SK-N-SH (cell line): Measurements from ENCODE around the gene SULF2. TPM values are rescaled to one million over a fixed set of nuclear protein-coding genes. Genes with fewer than 3 reads are reported as not detected.

Source experiments
- CTCF ChIA-PET: fragments of 300-600, 350-600 bp; formaldehyde crosslinking; extraction: SDS; loops from one replicate; lab custom pipeline; 2021; lab: Yijun Ruan, JAX
- POLR2A ChIA-PET: fragments of 350-600 bp; sonication (Branson Sonifier 250); formaldehyde crosslinking; extraction: SDS; loops from one replicate; lab custom pipeline; 2020; ENCODE audit warnings: antibody characterized with exemption, inconsistent platforms; lab: Yijun Ruan, JAX
- DNase-seq: peaks from one replicate; pipeline ENCODE4 v3.0.0; 2012
- H2AFZ ChIP-seq: fragments of 200-600 bp; sonication (generic); 2 replicates; pipeline ENCODE4 v1.8.1; 2016; ENCODE audit warnings: antibody characterized with exemption, mild to moderate bottlenecking, low read depth
- H3F3A ChIP-seq: fragments of 200-600 bp; sonication (generic); replicated peaks from 2 replicates; pipeline ENCODE3; 2016; ENCODE audit warnings: antibody characterized with exemption, mild to moderate bottlenecking; ENCODE audit not compliant: insufficient read depth
- H3K27ac ChIP-seq, 2 experiments: fragments of 200-500 bp in 1 of 2; fragments of 200-600 bp in 1 of 2; sonication (Bioruptor generic) in 1 of 2; sonication (generic), shearing (Covaris generic) in 1 of 2; 2 replicates each; pipeline versions ENCODE4 v1.5.1 to v1.6.1; 2014 to 2016; ENCODE audit warnings: low read depth in 2 of 2, inconsistent platforms in 1 of 2, low read length in 1 of 2, mild to moderate bottlenecking in 1 of 2, mixed read lengths in 1 of 2
- H3K27me3 ChIP-seq: fragments of 200-600 bp; sonication (generic), shearing (Covaris generic); 2 replicates; pipeline ENCODE4 v1.6.1; 2016; ENCODE audit warnings: mixed run types; ENCODE audit not compliant: insufficient read depth
- H3K36me3 ChIP-seq, 2 experiments: fragments of 200-500 bp in 1 of 2; fragments of 200-600 bp in 1 of 2; sonication (Bioruptor generic) in 1 of 2; sonication (generic) in 1 of 2; replicated peaks in 1 of 2; 2 replicates each; pipeline versions ENCODE3 to v1.5.1; 2014 to 2016; ENCODE audit warnings: low read length in 1 of 2, mild to moderate bottlenecking in 1 of 2; ENCODE audit not compliant: insufficient read depth in 2 of 2, control insufficient read depth in 1 of 2
- H3K4me1 ChIP-seq, 2 experiments: fragments of 200-500 bp in 1 of 2; fragments of 200-600 bp in 1 of 2; sonication (Bioruptor generic) in 1 of 2; sonication (generic), shearing (Covaris generic) in 1 of 2; 2 replicates each; pipeline versions ENCODE4 v1.5.1 to v1.6.1; 2014 to 2016; ENCODE audit warnings: low read depth in 1 of 2, low read length in 1 of 2, mixed run types in 1 of 2; ENCODE audit not compliant: insufficient read depth in 2 of 2, control insufficient read depth in 1 of 2
- H3K4me2 ChIP-seq: fragments of 200-600 bp; sonication (generic), shearing (Covaris generic); 2 replicates; pipeline ENCODE4 v1.6.1; 2017; ENCODE audit warnings: mixed run types
- H3K4me3 ChIP-seq, 2 experiments: fragments of 200-500 bp in 1 of 2; fragments of 200-600 bp in 1 of 2; sonication (Bioruptor generic) in 1 of 2; sonication (generic), shearing (Covaris generic) in 1 of 2; 2 replicates each; pipeline versions ENCODE4 v1.5.1 to v1.8.1; 2014 to 2016; ENCODE audit warnings: low read depth in 2 of 2, inconsistent platforms in 1 of 2, low read length in 1 of 2, mild to moderate bottlenecking in 1 of 2, mixed read lengths in 1 of 2, moderate library complexity in 1 of 2
- H3K79me2 ChIP-seq: fragments of 200-600 bp; sonication (generic); 2 replicates; pipeline ENCODE4 v1.8.1; 2017; ENCODE audit warnings: mild to moderate bottlenecking; ENCODE audit not compliant: insufficient read depth
- H3K9ac ChIP-seq: fragments of 200-600 bp; sonication (generic); 2 replicates; pipeline ENCODE4 v1.6.1; 2017; ENCODE audit warnings: mixed run types
- H3K9me2 ChIP-seq: fragments of 200-600 bp; sonication (generic); 2 replicates; pipeline ENCODE4 v1.6.1; 2017; ENCODE audit warnings: mixed run types
- H3K9me3 ChIP-seq: fragments of 200-600 bp; sonication (generic); 2 replicates; pipeline ENCODE4 v1.6.1; 2017; ENCODE audit warnings: mixed run types, mild to moderate bottlenecking, moderate library complexity
- H4K20me1 ChIP-seq: fragments of 200-600 bp; sonication (generic); 2 replicates; pipeline ENCODE4 v1.6.1; 2017; ENCODE audit warnings: mild to moderate bottlenecking, mixed run types; ENCODE audit not compliant: insufficient read depth
- CHD2 ChIP-seq: fragments of 150-350 bp; IDR thresholded peaks from 2 replicates; pipeline ENCODE4 v1.6.1; 2018; ENCODE audit warnings: low read length; ENCODE audit not compliant: partially characterized antibody
- MEF2A ChIP-seq: IDR thresholded peaks from 2 replicates; pipeline ENCODE4 v1.4.0; 2012; ENCODE audit warnings: low read depth, borderline replicate concordance
- NRF1 ChIP-seq: IDR thresholded peaks from 2 replicates; pipeline ENCODE4 v1.6.1; 2012; ENCODE audit warnings: low read depth, mild to moderate bottlenecking, low read length
- PBX3 ChIP-seq: IDR thresholded peaks from 2 replicates; pipeline ENCODE4; 2012
- POLR2AphosphoS5 ChIP-seq: IDR thresholded peaks from 2 replicates; pipeline ENCODE4 v1.6.1; 2012; ENCODE audit warnings: low read depth, low read length
- RCOR1 ChIP-seq: fragments of 150-350 bp; IDR thresholded peaks from 2 replicates; pipeline ENCODE4 v1.6.1; 2017; ENCODE audit warnings: antibody characterized with exemption, low read length
- RFX5 ChIP-seq: IDR thresholded peaks from 2 replicates; pipeline ENCODE4 v1.6.1; 2012; ENCODE audit warnings: mild to moderate bottlenecking, improper control_type of control experiment, low read length
- TAF1 ChIP-seq: IDR thresholded peaks from 2 replicates; pipeline ENCODE4 v1.6.1; 2012; ENCODE audit warnings: low read depth, mild to moderate bottlenecking, low read length, moderate library complexity, borderline replicate concordance
- TEAD4 ChIP-seq: IDR thresholded peaks from 2 replicates; pipeline ENCODE4 v1.4.0; 2012; ENCODE audit warnings: mild to moderate bottlenecking, borderline replicate concordance; ENCODE audit not compliant: insufficient read depth
- YY1 ChIP-seq: IDR thresholded peaks from 2 replicates; pipeline ENCODE4 v1.4.0; 2012; ENCODE audit warnings: low read depth, mild to moderate bottlenecking
- WGBS: methylation state at CpG from one replicate; pipeline ENCODE4 v1.1.6; 2017; ENCODE audit warnings: low lambda C conversion rate; 5-methylcytosine and 5-hydroxymethylcytosine counted together
- polyA plus RNA-seq, 3 experiments: library from polyadenylated mRNA; depleted of rRNA; stranded (reverse); fragments of >200 nt; gene quantifications; 2 replicates each; pipeline ENCODE4 v1.2.3, GENCODE V29; 2012
- TF ChIP-seq, protein P1 (sequence below): IDR thresholded peaks from 2 replicates; pipeline ENCODE4 v1.4.0; 2012; ENCODE audit warnings: low read depth

The SULF2 gene
- polyA plus RNA-seq, 1 of the 3 experiments (the other 2 are of a cell fraction): 20.2 TPM

DNA sequence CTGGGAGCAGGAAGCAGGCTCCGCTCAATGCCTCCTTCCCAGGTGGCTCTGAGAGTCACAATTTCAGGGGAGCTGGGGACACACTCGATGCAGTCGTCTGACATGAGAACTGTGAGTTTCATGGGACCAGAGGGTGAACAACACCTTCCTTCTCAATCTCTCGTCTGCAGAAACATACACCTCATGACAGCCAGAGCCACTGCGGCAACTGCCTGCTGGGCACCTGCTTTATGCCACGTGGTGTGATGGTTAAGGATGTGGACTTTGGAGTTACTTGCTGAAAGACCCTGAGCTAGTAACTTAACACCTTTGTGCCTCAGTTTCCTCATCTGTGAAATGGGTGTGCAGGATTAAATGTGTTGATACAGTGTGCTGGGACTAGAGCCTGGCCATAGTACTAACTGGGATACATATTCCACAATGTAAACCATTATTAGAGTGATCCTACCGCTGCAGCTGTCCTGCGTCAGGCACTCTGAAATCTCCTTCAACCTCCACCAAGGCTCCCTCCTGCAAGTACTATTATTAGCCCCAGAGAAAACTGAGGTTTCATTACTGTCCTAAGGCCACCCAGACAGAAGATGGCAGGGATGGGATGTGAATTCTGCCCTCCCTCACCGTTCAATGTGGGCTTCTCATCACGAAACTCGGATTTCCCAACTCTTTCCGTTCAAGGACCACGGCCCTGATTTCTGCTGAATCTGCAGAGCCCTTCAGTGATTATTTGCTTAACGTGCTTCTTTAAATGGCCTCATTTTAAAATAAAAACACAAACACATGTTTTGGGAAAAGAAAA is 24.4 kb downstream of the SULF2 start (continued):
- no peak for TF ChIP-seq RCOR1

DNA sequence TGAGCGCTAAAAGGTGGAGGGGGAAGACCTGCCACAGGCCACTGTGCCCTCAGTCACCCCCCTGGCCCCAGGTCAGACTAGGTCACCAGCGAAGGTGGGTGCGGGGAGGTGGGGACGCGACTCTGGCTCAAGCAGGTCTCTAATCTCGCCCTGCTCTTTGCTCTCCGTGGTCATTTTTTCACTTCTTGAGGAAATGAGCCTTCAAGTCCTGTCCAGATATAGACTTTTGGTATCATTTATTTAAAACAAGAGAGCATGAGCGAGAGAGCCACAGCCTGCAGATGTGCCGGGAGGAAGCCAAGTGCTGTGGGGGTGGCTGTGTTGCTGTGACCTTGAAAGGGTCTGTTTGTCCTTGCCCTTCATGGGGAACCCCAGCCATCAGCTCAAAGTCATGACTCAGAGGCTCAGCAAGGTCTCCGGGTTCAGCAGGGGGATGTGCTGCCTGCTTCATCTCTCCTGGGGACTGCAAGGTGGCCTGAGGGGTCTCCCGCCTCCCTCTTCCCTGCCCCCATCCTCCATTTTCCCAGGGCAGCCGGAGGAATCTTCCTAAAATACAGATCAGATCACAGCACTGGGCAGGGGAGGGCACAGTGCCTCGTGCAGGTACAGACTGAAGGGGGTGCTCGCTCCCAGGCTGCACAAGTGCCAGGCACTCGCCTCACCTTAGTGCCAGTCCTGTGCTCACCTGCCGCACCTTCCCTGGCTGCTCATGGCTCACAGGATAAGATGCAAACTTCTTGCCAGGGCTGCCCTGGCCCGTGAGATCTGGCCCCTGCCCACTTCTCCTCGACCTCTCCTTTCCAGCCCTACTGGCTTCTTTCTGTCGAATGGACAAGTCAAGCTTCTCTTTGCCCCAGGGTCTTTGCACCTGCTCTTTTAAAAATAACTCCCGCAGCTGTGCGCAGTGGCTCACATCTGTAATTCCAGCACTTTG is 26.5 kb downstream of the SULF2 start:
- H3F3A ChIP-seq: no peaks in the 10 kb centered on the region
- no peak overlapping the region for H3K9ac ChIP-seq
- no peak overlapping the region for H3K4me2 ChIP-seq
- peaks cover 0 to 12% of the 10 kb centered on the region in 2 experiments; a peak in 1 of 4 replicates for H3K4me1 ChIP-seq
- no peak for TF ChIP-seq RCOR1
- TF ChIP-seq POLR2AphosphoS5: no peak
- no peak for TF ChIP-seq NRF1
- TF ChIP-seq, protein P1, sequence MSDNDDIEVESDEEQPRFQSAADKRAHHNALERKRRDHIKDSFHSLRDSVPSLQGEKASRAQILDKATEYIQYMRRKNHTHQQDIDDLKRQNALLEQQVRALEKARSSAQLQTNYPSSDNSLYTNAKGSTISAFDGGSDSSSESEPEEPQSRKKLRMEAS: no peak
- TF ChIP-seq RFX5: no peak
- no peak for TF ChIP-seq YY1
- TF ChIP-seq TAF1: no peak
- no peak for TF ChIP-seq PBX3
- TF ChIP-seq CHD2: no peak
- TF ChIP-seq MEF2A: no peak
- TF ChIP-seq TEAD4: no peak
- CTCF ChIA-PET: interaction anchor here (1.4 to 2.5 kb wide), 2 partner anchors 23 to 34 kb away, joined by 3 to 8 read pairs; no protein-coding TSS in a partner anchor
- no peak overlapping the region for H2AFZ ChIP-seq
- H3K4me3 ChIP-seq: no peak overlapping the region
- no peaks in the 10 kb centered on the region for H4K20me1 ChIP-seq
- no peaks in the 10 kb centered on the region for H3K9me3 ChIP-seq
- POLR2A ChIA-PET: interaction anchor here (0.6 kb wide), 1 partner anchor 208 kb away, joined by 3 read pairs; no protein-coding TSS in a partner anchor
- no peaks in the 10 kb centered on the region for H3K36me3 ChIP-seq
- no peak for DNase-seq
- WGBS: 80% methylated on average over 17 of the region's 21 CpGs
- no peak overlapping the region for H3K27ac ChIP-seq
- no peaks in the 10 kb centered on the region for H3K27me3 ChIP-seq
- H3K9me2 ChIP-seq: no peaks in the 10 kb centered on the region
- H3K79me2 ChIP-seq: no peaks in the 10 kb centered on the region
